Natural killer cell (primary cell): ENCODE data around the gene PPP1R1A. TPM values are rescaled to one million over a fixed set of nuclear protein-coding genes. Genes with fewer than 3 reads are reported as not detected.

ENCODE experiments used
- ATAC-seq, 3 donors: fragments of 150-1000 bp in 2 of 3; fragments of 200-7000 bp in 1 of 3; cut with Tn5 transposase; 1 replicate in 1 of 3; 2 replicates in 2 of 3; pipeline ENCODE4 v1.10.0; 2021; ENCODE audit warnings: mild to moderate bottlenecking in 2 of 3, moderate library complexity in 2 of 3
- DNase-seq, 2 donors: peaks; one replicate each; pipeline versions ENCODE4 v3.0.0 to v3.0.0-alpha.2; 2013 to 2021; ENCODE audit warnings: mixed read lengths in 1 of 2
- H3K27ac ChIP-seq: one replicate; pipeline ENCODE4 v1.5.1; 2013; ENCODE audit warnings: mild to moderate bottlenecking, low read length
- H3K27me3 ChIP-seq: one replicate; pipeline ENCODE4 v1.6.1; 2013; ENCODE audit warnings: low read length; ENCODE audit not compliant: control insufficient read depth, insufficient read depth
- H3K36me3 ChIP-seq: one replicate; pipeline ENCODE4 v1.6.1; 2013; ENCODE audit warnings: low read length; ENCODE audit not compliant: control insufficient read depth, insufficient read depth
- H3K4me1 ChIP-seq: one replicate; pipeline ENCODE4 v1.6.1; 2013; ENCODE audit warnings: low read length; ENCODE audit not compliant: control insufficient read depth, insufficient read depth
- H3K4me3 ChIP-seq: one replicate; pipeline ENCODE4 v1.5.1; 2013; ENCODE audit warnings: low read length
- H3K9me3 ChIP-seq: one replicate; pipeline ENCODE4 v1.6.1; 2013; ENCODE audit warnings: low read length; ENCODE audit not compliant: control insufficient read depth, insufficient read depth
- H3K27ac Mint-ChIP-seq, 2 donors: one replicate each; pipeline ENCODE4 v1.8.0; 2022; ENCODE audit warnings: mild to moderate bottlenecking in 2 of 2, mixed read lengths in 2 of 2, moderate library complexity in 1 of 2
- H3K27me3 Mint-ChIP-seq, 2 donors: one replicate each; pipeline ENCODE4 v1.8.0; 2022; ENCODE audit warnings: low read depth in 2 of 2, mixed read lengths in 2 of 2
- H3K36me3 Mint-ChIP-seq: one replicate; pipeline ENCODE4 v1.8.0; 2022; ENCODE audit warnings: mixed read lengths
- H3K4me1 Mint-ChIP-seq, 2 donors: one replicate each; pipeline ENCODE4 v1.8.0; 2022; ENCODE audit warnings: mixed read lengths in 2 of 2
- H3K4me3 Mint-ChIP-seq: one replicate; pipeline ENCODE4 v1.8.0; 2022; ENCODE audit warnings: mild to moderate bottlenecking, moderate library complexity, mixed read lengths
- H3K9me3 Mint-ChIP-seq, 2 donors: one replicate each; pipeline ENCODE4 v1.8.0; 2022; ENCODE audit warnings: mixed read lengths in 2 of 2
- CTCF ChIP-seq: fragments of 200-600 bp; IDR thresholded peaks from one replicate; pipeline ENCODE4 v1.8.0; 2022; ENCODE audit warnings: antibody characterized with exemption
- WGBS: methylation state at CpG from one replicate; pipeline ENCODE4 v1.1.7; 2013; ENCODE audit warnings: missing lambda C conversion rate; ENCODE audit not compliant: insufficient coverage; 5-methylcytosine and 5-hydroxymethylcytosine counted together
- intact Hi-C: fragments of 100-400 bp; cut with micrococcal nuclease; formaldehyde crosslinking; loops from one replicate; pipeline ENCODE4 v1.14.2; 2022
- total RNA-seq, 4 donors: library from RNA; stranded (reverse); fragments of 120-200 nt in 1 of 4; gene quantifications; one replicate each; pipeline versions ENCODE4 v1.2.3 to v1.2.4, GENCODE V29; 2013 to 2022

The PPP1R1A gene
- total RNA-seq, 3 donors from 2014 or later (not counting 1 experiment from before 2014, with no cell fraction given): not detected

GRCh38 chr12:54578778-54579177 lies 9.7 kb downstream of the PPP1R1A start:
- intact Hi-C loops: no loop called here
- ATAC-seq: no peak
- WGBS: 96% methylated on average over 7 of the region's 7 CpGs
- Mint-ChIP-seq H3K36me3 (no peaks in the 10 kb centered on the region), H3K4me3 (no peak overlapping the region), H3K9me3 (no peaks in the 10 kb centered on the region), H3K27ac (no peak overlapping the region), H3K27me3 (peaks cover 6 to 8% of the 10 kb centered on the region in 2 donors), H3K4me1 (peaks cover 7 to 8% of the 10 kb centered on the region in 2 donors)
- H3K4me1 ChIP-seq: peaks cover 6% of the 10 kb centered on the region
- H3K27me3 ChIP-seq: no peaks in the 10 kb centered on the region
- no peak overlapping the region for H3K4me3 ChIP-seq
- no peak for TF ChIP-seq CTCF
- H3K27ac ChIP-seq: no peak overlapping the region
- H3K36me3 ChIP-seq: peaks cover 3% of the 10 kb centered on the region
- no peak for DNase-seq
- no peaks in the 10 kb centered on the region for H3K9me3 ChIP-seq

- Histone ChIP-seq H3K27me3 (no peaks in the 10 kb centered on the region), H3K27ac (no peak overlapping the region), H3K36me3 (peaks cover 3% of the 10 kb centered on the region), H3K4me1 (no peaks in the 10 kb centered on the region), H3K9me3 (no peaks in the 10 kb centered on the region), H3K4me3 (no peak overlapping the region)
- Mint-ChIP-seq H3K36me3 (no peaks in the 10 kb centered on the region), H3K27ac (no peak overlapping the region), H3K4me3 (no peak overlapping the region), H3K27me3 (no peaks in the 10 kb centered on the region), H3K4me1 (no peaks in the 10 kb centered on the region), H3K9me3 (no peaks in the 10 kb centered on the region)
- ATAC-seq (no peak), DNase-seq (no peak)
- 74% methylated on average over 2 of the region's 5 CpGs for WGBS
- intact Hi-C loops: no loop called here
- TF ChIP-seq CTCF: no peak
Measured at GRCh38 chr12:54572881-54573280, 15.6 kb downstream of the PPP1R1A start.

- Histone ChIP-seq H3K27me3 (no peaks in the 10 kb centered on the region), H3K4me3 (no peak overlapping the region), H3K27ac (no peak overlapping the region), H3K9me3 (no peaks in the 10 kb centered on the region), H3K4me1 (no peaks in the 10 kb centered on the region), H3K36me3 (peaks cover 2% of the 10 kb centered on the region)
- H3K27me3 Mint-ChIP-seq: no peaks in the 10 kb centered on the region
- no peaks in the 10 kb centered on the region for H3K36me3 Mint-ChIP-seq
- no peaks in the 10 kb centered on the region for H3K4me1 Mint-ChIP-seq
- H3K27ac Mint-ChIP-seq: no peak overlapping the region
- H3K4me3 Mint-ChIP-seq: no peak overlapping the region
- H3K9me3 Mint-ChIP-seq: no peaks in the 10 kb centered on the region
- WGBS: 92% methylated on average over 8 of the region's 10 CpGs
- no peak for TF ChIP-seq CTCF
- no peak for DNase-seq
- no peak for ATAC-seq
- intact Hi-C loops: no loop called here
Measured at GRCh38 chr12:54571193-54572188, 17.0 kb downstream of the PPP1R1A start.
